Measurements from ENCODE around the gene RPS10.
"Not testable (repeated sequence)": the region's sequence is repeated elsewhere in the genome, so short reads cannot be mapped to it uniquely, and the experiment has no call there.

The RPS10 gene

DNA sequence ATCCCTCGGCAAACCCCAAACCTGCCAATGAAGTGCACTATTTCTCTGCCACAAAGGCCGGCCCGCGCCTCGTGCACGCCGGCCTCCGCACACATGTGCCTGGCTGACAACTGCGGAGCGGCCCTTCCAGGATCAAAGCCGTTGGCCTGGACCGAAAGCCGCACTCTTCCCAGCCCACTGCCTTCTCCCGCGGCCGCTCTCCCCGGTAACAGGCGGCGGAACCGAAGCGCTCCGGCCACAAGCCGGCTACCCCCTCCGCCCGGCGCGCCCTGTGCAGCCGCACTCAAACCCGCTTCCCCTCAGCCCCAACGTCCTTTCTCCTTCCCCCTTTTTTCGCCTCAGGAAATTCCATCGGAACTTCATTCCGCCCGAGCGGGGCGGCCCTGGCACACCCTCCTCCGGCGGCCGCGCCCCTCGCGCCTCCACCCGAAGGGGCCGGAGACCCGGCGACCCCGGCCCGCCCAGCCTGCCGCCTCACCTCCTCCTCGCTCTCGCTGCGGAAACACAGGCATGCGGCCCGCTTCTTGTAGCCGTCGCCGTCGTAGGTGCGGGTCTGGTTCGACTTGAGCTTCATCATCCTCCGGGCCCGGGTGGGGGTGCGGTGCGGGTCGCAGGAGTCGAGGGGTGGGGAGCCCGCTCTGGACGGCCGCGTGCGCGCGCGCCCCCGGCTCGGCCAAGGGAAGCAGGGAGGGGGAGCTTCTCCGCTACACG, 33.9 kb downstream of the RPS10 start:
- DNase-seq: no peak

DNA sequence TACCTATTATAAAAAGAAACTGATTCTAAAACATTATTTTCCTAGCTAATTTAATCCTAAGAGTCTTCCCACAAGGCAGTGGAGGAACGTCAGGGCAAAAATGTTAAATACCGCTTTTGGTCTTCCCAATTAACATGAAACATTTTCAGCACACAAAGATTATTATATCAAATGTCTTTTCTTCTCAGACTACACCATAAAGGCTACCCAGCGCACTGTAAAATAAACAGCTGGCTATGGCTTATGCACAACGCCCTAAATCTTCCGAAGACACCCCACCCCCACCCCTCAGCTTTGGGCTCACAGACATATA, 34.4 kb downstream of the RPS10 start:
- DNase-seq: peak; percentile 42

DNA sequence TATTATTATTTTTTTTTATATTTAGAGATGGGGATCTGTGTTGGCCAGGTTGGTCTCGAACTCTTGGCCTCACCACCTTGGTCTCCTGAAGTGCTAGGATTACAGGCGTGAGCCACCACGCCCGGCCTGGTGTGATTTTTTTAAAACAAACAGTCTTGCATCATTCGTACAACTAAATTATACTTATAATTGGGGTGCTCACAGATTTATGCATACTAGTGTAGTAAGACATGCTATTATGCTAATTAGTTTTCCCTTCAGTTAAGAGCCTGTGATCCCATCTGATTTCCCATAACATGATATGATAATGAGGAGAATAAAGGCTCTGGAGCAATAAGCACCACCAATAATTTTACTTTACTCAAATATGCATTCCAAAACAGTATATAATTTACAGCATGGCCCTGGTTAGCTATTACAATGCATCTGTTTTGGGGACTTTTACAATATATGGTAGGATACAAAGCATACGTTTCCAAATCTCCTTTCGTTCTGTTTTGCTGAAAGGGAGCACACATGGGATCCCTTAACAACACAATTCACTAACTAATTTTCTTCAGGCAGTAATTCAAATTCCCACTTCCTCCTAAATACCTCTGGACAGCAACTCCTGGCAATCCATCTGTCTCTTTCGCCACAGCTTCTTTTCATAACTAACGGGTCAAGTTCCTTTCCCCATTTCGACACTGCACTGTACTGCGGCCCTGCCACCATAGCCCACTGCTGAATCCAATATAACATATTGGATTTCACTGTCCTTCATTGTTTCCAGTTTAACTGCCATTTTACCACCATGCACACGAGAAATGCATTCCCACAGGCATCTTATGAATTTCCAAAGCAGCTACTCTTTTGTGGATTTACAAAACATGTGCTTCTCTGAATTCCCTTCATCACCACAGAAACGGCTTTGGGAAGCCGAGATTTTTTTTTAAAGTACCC, 35.1 kb downstream of the RPS10 start:
- DNase-seq: peak; percentile 42

DNA sequence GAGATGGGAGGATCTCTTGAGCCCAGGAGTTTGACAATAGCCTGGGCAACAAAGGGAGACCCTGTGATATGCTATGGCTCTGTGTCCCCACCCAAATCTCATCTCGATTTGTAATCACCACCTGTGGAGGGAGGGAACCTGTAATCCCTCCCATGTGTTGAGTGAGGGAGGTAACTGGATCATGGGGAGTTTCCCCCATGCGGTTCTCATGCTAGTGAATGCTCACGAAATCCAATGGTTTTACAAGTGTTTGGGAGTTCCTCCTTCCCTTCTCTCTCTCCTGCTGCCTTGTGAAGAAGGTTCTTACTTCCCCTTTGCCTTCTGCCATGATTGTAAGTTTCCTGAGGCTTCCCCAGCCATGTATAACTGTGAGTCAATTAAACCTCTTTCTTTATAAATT, 36.8 kb downstream of the RPS10 start:
- DNase-seq: no peak

DNA sequence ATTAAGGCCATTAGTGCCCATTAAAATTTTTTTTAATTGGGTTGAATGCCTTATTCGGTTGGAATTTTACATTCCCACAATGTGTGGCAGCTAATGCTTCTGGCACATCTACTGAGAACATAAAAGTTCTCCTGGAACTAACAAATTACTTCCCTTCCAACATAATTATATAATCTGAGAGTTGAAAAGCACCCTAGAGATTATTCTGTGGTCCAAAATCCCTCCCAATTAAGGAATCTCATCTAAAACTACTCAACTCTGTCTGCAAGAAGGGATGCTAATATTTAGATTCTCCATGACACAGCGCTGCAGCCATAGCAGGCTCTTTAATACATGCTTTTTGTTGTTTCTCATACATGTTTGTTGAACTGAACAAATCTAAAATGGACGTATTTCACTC, 37.4 kb downstream of the RPS10 start:
- DNase-seq: no peak

DNA sequence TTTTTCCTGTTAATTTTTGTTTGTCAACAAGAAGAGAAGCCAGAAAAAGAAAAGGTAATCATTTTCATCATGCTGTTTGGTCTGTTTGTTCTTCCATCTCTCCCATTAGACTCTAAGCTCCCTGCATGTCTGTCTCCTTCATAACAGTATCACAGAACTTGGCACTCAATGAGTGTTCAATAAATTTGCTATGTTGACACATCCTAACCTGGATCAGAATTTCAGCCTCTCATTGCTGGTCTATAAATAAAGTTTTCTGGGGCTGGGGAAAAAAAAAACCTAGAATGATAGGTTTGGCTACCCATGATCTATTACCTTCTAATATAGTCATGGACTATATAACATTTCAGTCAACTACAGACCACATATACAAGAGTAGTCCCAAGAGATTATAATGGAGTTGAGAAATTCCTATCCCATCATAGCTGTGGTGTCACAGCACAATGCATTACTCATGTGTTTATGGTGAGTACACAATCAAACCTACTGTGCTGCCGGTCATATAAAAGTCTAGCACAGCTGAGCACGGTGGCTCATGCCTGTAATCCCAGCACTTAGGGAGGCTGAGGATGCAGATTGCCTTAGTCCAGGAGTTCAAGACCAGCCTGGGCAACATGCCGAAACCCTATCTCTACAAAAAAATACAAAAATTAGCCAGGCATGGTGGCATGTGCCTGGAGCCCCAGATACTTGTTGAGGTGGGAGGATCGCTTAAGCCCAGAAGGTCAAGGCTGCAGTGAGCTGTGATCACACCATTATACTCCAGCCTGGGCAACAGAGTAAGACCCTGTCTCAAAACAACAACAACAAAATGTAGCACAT, 39.3 kb downstream of the RPS10 start:
- no peak for DNase-seq

DNA sequence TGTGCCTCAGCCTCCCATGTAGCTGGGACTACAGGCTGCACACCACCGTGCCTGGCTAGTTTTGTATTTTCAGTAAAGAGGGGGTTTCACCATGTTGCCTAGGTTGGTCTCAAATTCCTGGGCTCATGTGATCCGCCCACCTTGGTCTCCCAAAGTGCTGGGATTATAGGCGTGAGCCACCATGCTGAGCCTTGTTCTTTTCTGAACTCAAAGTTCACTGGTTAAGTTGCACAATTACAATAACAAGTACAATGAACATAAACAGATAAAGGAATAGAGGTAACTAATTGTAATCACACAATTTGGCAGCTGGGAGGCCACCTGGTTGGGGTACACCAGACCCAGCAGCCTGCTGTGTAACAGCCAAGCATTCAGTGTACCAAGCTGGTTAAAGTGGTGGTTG, 40.1 kb downstream of the RPS10 start:
- DNase-seq: no peak

DNA sequence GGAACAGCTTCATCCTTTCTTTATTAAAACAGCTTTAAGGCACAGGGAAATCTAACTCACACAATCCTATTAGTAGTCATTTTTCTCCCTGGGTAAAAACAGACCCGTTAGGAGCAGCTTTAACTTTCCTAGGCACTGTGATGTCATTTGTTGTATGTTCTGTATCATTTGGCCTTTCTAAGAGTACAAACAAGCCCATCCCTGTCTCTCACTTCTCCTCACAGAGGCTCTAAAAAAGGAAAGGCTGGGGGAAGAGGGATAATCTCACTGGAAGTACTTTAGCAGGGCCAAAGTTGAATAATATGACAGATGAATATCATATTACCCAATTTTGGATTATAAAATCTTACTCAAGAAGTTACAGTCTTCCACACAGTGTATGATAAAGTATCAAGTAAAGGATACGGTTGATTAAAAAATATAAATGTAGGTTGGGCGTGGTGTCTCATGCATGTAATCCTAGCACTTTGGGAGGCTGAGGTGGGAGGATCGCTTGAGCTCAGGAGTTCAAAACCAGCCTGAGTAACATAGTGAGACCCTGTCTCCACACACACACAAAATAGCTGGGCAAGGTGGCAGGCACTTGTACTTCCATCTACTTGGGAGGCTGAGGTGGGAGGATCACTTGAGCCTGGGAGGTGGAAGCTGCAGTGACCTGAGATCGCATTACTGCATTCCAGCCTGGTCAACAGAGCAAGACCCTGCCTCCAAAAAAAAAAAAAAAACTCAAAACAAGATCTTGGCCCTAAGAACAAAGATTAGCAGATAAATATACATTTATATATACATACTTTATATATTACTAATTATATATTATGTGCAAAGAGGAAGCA, 41.3 kb downstream of the RPS10 start:
- no peak for DNase-seq

DNA sequence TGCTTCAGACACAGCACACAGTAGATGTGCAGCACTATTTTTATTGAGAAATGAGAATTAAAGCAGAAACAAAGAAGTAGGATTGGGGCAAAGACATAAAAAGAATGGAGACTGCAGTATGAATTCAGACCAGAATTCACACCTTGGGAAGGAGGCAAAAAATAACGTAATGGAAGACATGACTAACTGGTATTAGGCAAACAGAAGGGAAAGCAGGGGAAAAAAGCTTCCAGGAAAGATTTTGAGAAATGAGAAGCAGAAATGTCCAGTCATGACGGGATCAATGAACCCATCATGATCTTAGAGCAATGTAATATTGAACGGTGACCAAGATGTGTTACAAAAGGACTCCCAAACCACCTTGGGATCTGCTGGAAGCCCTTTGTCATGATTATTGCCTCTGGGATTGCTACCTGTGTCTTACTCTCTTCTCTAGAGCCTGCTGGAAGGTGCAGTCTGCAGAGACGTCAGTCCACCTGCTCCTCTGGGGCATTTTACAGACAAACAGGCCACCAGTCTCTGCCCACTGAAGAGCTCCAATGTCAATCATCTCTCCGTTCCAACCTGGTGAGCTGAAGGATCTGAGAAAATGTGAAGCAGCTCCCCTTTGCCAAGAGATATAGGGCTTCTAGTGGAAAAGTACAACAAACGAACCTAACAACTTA, 42.1 kb downstream of the RPS10 start:
- DNase-seq: no peak

DNA sequence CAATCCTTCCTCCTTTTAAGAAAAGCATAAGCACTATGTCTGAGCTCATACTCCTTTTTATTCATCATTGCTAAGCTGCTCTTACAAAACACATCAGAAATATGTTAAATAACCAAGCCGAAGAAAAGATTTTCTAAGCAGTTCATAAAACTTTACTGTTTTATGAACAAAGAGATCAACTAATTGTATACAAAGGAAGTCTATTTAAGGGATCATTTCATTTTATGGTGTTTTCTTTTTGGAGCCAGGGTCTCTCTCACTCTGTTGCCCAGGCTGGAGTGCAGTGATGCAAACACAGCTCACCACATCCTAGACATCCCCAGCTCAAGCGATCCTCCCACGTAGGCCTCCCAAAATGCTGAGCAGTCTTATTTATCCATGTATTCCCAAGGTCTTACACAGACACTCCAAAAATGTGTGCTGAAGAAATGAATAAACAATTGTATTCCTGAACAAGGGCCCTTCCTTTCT, 42.7 kb downstream of the RPS10 start:
- DNase-seq: no peak

DNA sequence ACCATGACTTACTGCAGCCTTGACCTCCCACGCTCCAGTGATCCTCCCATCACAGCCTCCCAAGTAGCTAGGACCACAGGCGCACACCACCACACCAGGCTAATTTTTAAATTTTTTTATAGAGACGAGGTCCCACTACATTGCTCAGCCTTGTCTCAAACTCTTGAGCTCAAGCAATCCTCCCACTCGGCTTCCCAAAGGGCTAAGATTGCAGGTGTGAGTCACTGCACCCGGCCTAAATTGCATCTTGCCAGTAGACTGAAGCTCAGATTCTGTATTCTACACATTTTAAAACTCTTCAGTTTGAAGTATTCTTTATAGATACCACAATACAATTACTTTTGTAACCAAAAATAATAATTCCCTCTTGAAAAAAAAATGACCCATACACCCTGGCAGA, 44.8 kb downstream of the RPS10 start:
- DNase-seq: no peak

DNA sequence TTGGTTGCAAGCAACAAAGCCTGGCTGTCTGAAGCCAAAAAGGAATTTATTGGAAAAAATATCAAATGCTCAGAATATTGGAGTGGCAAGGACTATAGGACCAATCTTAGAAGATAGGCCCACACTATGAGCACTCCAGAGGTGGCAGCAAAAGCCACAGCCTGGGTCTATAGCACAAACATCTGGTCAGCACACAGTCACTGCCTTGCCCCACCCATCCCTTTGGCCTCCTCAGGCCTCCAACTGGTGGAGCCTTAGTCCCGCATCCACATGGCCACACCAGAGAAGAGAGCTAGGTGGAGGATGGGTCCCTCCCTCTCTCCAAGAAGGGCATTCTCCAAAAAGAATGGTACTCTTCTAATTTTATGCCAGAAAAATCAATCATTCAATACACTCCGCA, 47.4 kb downstream of the RPS10 start:
- DNase-seq: no peak

DNA sequence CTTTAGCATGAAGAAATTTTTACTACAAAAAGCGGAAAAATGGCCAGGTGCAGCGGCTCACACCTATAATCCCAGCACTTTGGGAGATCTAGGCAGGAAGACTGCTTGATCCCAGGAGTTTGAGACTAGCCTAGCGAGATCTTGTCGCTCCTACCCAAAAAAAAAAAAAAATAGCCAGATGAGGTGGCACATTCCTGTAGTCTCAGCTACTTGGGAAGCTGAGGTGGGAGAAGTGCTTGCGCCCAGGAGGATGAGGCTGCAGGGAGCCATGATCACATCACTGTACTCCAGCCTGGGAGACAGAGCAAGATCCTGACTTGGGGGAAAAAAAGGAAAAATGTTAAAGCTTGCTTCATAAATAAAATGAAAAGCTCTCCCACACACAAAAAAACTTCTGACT, 47.9 kb downstream of the RPS10 start:
- DNase-seq: no peak

DNA sequence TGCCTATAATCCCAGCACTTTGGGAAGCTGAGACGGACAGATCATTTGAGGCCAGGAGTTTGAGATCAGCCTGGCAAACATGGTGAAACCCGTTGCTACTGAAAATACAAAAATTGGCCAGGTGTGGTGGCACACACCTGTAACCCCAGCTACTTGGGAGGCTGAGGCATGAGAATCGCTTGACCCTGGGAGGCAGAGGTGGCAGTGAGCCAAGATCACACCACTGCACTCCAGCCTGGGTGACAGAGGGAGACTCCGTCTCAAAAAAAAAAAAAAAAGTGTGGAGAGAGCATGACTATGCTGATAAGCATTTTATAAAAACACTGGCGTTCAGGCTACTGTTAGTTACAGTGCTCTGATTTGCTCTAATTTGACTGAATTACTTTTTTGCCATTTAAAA, 48.3 kb downstream of the RPS10 start:
- DNase-seq: not testable (repeated sequence)

DNA sequence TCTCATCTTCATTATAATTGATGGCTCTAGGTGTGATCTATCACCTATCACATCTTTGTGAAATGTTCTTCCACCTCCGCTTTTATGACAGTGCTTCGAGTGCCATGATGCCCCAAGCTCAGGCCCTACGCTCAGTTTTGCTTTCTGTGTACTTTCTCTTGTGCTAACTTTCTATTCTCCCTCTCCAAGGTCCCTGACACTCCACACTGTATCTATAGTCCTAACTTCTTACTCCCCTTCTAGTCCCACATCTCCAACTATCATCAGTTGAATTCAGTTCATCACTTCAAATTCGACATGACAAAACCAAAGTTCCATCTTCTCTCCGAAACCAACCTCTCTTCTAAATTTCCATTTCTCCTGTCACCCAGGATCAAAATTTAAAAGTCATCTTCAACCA, 50.0 kb downstream of the RPS10 start:
- DNase-seq: no peak

DNA sequence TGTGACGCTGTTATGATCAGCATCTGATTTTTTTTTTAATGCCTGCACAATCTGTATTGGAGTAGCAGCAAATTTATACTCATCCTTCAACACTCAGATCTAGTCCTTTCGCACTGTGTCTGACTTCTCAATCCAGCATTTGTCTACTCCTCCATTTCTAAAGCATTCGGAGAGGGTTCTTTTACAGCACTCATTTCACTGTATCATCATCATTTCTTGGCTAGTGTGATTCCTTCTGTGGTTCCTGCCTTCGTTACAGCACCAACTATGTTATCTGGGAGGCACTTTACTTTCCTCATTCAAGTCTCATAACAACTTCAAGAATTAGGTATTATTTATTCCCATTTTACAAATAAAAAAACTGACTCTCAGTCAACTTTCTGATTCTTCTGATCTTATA, 51.4 kb downstream of the RPS10 start:
- DNase-seq: no peak

DNA sequence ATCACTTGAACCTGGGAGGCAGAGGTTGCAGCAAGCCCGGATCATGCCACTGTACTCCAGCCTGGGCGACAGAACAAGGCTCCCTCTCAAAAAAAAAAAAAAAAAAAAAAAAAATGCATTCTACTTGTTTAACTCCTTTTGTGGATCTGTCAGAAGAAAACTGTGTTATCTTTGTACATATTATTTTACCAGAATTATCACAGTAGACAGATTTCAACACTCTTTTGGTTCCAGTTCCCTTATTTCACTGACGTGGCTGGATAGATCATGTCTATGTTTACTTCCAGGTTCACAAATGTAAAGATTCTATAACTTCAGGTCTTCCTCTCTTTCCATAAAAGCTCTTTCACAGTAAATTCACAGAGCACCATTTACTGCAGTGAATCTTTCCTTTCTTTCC, 51.8 kb downstream of the RPS10 start:
- DNase-seq: no peak

DNA sequence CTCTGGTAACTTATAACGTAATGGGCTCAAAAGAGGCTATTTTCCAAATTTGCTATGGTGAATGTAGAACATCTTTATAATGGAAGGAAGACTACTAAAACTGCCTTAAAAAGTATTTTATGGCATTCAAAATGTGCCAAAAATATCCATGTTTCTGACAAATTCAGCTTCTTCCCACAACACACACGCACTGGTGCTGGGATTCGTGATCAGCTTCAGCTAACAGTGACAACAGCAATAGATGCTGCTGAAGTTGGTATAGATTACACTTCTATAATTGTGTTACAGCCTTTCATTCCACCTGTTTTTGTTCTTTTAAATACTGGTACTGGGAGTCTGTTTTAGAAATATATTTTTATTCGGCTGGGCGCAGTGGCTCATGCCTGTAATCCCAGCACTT, 52.4 kb downstream of the RPS10 start:
- DNase-seq: no peak

DNA sequence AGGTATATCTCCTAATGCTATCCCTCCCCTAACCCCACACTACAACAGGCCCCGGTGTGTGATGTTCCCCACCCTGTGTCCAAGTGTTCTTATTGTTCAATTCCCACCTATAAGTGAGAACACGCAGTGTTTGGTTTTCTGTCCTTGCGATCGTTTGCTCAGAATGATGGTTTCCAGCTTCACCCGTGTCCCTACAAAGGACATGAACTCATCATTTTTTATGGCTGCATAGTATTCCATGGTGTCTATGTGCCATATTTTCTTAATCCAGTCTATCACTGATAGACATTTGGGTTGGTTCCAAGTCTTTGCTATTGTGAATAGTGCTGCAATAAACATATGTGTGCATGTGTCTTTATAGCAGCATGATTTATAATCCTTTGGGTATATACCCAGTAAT, 54.0 kb downstream of the RPS10 start:
- DNase-seq: not testable (repeated sequence)

DNA sequence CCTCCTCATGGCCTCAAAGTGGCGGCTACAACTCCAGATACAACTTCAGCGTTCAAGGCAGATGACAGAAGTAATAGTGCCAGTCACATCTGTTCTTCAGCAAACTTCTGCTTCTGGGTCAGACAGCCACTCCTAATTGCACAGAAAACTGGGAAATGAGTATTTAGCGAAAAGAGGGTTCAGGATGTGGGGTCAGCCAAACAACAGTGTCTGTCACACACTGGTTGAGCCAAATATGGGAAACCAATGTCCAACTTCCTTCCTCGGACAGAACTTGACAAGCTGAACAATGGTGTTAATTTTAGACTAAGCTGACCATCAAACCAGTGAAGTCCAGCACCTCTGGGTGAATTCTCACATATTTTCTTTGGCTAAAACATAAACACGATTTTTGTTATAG, 55.5 kb downstream of the RPS10 start:
- DNase-seq: no peak

DNA sequence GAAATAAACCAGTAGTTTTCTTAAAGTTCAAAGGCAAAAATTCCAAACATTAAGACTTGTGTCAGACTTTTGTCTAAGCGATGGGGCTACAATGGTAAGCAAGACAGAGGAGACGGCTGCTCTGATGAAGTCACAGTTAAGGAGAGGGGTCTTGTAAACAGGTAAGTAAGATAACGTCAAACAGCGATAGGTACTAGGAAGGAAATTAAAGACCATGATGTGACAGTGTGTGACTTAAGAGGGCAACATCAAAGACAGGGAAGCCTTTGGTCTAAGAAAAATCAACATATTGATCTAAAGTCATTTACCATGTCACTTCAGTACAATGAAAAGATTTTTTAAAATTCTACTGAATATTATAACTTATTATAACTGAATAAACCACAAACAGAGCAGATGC, 56.5 kb downstream of the RPS10 start:
- DNase-seq: no peak

All from NCI-H1092 treated with DMSO at 0.1 percent for 48 hours (cell line).